Activated CD4-positive, CD25-positive, alpha-beta regulatory T cell treated with anti-CD3 and anti-CD28 coated beads, Interleukin-2, amount 50 U/mL, for 16 hours (primary cell): ENCODE results near the gene PCGF3.
"Not testable (repeated sequence)": the region's sequence is repeated elsewhere in the genome, so short reads cannot be mapped to it uniquely, and the experiment has no call there.

Experiments used
- DNase-seq: peaks from one replicate; pipeline ENCODE4 v3.0.0-alpha.2; 2020; ENCODE audit warnings: low read depth, low spot score

The PCGF3 gene

GRCh38 chr4:703336-704197 lies 2.1 kb upstream of the PCGF3 start:
- no peak for DNase-seq

- DNase-seq, result no peak
Measured at GRCh38 chr4:704198-704891, 1.3 kb upstream of the PCGF3 start.

GRCh38 chr4:704971-705277 lies 708 bp upstream of the PCGF3 start:
- DNase-seq, result no peak

GRCh38 chr4:706083-706633 lies 526 bp downstream of the PCGF3 start:
- DNase-seq, result not testable (repeated sequence)

GRCh38 chr4:706834-707598 lies 1.4 kb downstream of the PCGF3 start:
- no peak for DNase-seq

GRCh38 chr4:707929-708630 lies 2.4 kb downstream of the PCGF3 start:
- no peak for DNase-seq

GRCh38 chr4:708631-708933 lies 3.0 kb downstream of the PCGF3 start:
- DNase-seq, result no peak

- DNase-seq, result no peak
Measured at GRCh38 chr4:709348-709747, 3.7 kb downstream of the PCGF3 start.

- no peak for DNase-seq
Measured at GRCh38 chr4:710116-710515, 4.5 kb downstream of the PCGF3 start.

GRCh38 chr4:710916-711315 lies 5.3 kb downstream of the PCGF3 start:
- DNase-seq, result no peak

GRCh38 chr4:712093-712492 lies 6.5 kb downstream of the PCGF3 start:
- DNase-seq, result no peak

GRCh38 chr4:712916-713632 lies 7.4 kb downstream of the PCGF3 start:
- DNase-seq, result no peak

GRCh38 chr4:714087-714486 lies 8.5 kb downstream of the PCGF3 start:
- no peak for DNase-seq

- DNase-seq, result no peak
Measured at GRCh38 chr4:717601-718320, 12.1 kb downstream of the PCGF3 start.

- DNase-seq, result no peak
Measured at GRCh38 chr4:718460-718859, 12.8 kb downstream of the PCGF3 start.

GRCh38 chr4:720111-720860 lies 14.7 kb downstream of the PCGF3 start:
- DNase-seq, result no peak

- DNase-seq, result no peak
Measured at GRCh38 chr4:721261-722168, 15.9 kb downstream of the PCGF3 start.

GRCh38 chr4:722169-722725 lies 16.6 kb downstream of the PCGF3 start:
- DNase-seq, result no peak
